Stimulated activated CD4-positive, alpha-beta T cell treated with anti-CD3 and anti-CD28 coated beads, TNF-alpha, amount 100 ng/mL, for 24 hours (primary cell): ENCODE measurements around the gene STK32C.

ENCODE experiments used
- DNase-seq, 3 experiments: peaks; one replicate each; pipeline ENCODE4 v3.0.0-alpha.2; 2020; ENCODE audit warnings: low read depth in 3 of 3

Gene STK32C

DNA sequence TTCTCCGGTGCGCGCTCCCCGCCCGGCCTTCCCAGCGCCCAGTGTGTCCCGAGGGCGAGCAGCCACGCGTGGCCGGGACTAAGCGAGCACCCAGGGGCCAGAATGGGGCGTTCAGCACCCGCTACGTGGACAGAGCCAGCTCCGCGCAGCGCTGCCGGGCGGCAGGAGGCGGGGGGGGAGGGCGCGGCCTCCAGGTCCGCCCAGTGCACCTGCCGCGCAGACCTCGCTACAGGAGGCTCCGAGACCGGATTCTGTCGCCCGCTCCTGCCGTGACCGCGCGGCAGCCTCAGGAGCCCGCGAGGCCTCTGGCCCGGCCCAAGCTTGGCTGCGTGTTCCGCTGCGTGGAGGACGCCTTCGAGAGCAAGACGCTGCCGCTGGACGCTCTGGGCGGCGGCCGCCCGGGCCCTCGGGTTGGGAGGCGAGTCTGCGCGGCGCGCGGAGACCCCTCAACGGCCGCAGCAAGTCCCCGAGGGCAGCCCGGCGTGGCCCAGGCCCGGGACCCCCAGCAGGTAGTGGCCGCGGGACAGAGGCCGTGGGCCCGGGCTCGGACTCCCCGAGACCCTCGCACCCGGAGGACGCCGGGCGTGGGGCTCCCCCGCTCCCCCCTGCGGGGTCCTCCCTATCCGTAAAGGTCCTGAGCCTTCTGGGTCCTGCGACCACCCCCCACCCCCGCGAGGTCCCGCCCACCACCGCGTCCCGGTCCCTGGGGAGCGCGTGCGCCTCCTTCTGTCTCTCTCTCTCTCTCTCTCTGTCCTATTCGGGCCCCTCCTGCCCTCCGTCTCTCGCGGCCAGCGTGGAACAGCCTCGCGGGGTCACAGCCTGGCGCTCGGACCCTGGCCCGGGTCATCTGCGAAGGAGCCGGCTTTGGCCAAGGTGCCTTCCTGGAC lies 121.9 kb downstream of the STK32C start:
- peak in 2 of 3 experiments; percentile 22 to 55 for DNase-seq

DNA sequence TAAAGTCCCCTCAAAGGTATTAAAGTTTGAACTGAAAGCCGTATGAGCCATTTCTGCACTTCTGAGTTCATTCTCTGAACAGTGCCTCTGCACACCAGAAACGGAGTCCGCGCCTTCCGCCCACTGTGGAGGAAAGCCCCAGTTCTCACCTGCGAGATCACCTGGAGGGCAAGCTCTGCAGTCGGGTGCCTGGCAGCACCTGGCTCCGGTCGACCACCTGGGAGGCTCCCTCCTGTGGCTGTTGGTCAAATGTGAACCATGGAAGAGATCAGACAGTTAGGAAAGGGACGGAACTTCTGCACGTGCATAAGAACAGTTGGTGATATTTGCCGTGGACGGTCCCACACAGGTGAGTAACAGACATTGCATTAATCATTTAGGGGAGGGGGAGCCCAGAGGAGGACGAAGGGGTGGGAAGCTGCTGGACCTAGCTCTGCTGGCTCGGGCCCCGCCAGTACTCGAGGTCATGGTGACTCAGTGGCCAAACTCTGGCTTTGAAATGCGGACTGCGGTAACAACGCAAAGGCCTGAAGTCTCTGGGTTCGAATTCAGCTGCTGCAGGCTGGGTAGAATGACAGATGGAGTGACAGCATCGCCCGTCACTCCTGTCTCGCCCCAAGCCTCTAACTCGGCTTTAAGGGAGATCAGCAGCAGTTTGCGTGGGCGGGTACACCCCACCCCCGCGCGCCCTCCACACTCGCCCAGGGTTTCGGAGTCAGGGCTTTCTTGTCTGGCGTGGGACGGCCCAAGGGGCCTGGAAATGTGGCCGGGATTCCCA lies 122.7 kb downstream of the STK32C start:
- no peak for DNase-seq

DNA sequence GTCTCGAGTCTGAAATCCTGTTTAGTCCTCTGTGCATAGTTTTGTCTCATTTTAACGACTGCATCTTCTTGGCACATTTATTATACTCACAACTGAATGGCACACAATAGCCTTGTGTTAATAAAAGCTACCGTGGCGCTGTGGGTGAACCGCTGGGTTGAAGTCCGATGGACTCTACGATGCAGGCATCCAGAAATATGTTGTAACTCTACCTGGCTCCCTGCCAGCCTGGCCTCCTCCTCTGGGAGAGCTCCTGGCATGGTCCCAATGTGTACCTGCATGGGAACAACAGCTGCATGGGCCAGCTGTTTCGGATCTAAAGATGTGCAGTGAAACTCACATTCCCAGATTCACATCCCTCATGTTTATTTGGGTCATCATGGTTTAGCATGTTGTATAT lies 124.7 kb downstream of the STK32C start:
- DNase-seq, result no peak

DNA sequence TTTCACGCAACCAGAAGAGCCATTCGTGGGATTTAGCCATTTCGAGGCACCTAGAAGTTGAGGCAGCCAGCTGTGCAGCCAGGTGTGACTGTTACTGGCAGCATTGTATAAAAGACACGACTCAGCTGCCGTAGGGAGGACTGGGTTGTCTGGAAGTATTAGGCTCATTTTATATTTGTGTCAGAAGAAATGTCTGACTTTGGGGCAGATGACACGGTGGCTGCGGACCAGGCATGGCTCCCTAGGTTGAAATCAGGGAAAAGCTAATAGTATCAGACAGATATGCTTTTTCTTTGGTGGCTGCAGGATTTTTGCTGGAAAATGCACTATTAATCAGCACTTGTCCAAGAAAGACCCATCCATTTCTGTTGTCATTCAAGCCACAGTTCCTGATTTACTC lies 125.2 kb downstream of the STK32C start:
- no peak for DNase-seq

DNA sequence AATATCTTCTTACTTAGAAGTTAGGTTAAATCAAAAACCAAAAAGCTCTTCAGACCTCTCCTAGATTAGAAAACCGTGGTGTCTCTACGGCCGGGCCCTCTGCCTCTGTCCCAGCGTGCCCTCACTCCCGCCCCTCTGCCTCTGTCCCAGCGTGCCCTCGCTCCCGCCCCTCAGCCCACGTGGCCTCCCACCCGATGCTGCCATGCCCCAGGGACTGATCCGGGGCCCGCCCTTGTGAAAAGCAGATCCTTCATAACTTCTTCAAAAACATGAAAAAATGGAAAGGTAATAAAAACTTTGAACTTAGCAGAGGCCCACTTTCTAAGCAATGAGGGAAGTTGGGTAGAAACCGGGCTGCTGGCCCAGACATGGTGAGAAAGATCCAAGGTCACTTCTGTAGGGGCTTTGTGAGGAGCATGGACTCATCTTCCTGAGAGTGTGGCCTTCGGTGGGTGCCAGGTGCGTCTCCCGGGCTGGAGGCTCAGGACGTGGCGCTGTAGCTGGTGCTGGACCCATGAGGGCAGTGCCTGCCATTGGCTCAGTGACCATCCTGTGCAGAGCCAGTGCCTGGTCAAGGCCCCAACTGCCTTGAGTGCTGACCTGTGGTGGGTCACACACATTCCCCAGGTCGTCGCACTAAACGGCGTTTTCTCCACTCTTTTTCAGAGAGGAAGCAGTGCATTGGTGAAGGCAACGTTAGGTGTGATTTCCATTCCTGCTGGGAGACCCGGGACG lies 125.9 kb downstream of the STK32C start:
- no peak for DNase-seq

DNA sequence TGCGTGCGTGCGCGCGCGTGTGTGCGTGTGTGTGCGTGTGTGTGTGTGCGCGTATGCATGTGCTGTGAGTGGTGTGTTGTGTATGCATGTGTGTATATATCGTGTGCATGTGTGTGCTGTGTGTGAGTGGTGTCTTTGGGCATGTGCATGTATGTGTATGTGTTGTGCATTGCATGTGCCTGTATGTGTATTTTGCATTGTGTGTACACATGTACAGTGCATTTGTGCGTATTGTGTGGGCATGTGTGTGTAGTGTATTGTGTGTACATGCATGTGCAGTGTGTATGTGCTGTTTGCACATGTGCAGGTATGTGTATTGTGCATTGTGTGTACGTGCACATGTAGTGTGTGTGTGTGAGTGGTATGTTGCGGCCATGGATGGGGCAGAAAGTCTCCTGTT lies 127.0 kb downstream of the STK32C start:
- DNase-seq, result no peak

DNA sequence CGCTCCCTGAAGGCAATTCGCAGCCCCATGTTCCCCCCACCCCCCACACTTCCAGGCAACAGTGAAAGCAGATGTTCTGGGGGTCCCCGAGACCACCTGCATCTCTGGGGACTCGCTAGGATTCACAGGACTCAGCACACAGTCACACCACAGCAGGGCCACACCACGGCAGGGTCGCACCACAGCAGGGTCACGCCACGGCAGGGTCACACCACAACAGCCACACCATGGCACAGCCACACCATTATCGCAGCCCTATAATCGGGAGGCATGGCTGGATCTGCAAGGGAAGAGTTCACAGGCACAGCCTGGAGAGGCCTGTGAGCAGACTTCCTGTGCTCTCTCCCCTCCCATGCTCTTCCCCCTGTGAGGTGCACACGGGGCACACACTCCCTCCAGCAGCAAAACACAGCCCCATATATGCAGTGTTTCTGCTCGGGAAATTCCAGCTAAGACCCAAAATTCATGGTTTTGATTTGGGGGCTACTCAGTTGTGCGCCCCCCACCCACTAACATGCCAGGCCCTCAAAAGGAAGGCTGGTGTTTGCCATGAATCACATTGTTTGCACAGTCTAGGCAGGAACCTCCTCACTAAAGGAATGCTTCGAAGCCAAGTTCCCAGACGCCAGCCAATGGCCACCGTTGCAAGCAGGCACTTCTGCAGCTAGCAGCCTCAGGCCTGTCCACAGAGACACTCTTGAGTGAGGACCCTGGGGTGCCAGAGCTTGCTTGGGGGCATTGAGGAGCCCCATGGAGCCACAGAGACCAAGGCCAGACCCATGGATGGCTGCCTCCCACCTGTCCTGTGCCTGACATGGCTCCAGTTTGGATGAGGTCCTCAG lies 128.0 kb downstream of the STK32C start:
- DNase-seq, result no peak

DNA sequence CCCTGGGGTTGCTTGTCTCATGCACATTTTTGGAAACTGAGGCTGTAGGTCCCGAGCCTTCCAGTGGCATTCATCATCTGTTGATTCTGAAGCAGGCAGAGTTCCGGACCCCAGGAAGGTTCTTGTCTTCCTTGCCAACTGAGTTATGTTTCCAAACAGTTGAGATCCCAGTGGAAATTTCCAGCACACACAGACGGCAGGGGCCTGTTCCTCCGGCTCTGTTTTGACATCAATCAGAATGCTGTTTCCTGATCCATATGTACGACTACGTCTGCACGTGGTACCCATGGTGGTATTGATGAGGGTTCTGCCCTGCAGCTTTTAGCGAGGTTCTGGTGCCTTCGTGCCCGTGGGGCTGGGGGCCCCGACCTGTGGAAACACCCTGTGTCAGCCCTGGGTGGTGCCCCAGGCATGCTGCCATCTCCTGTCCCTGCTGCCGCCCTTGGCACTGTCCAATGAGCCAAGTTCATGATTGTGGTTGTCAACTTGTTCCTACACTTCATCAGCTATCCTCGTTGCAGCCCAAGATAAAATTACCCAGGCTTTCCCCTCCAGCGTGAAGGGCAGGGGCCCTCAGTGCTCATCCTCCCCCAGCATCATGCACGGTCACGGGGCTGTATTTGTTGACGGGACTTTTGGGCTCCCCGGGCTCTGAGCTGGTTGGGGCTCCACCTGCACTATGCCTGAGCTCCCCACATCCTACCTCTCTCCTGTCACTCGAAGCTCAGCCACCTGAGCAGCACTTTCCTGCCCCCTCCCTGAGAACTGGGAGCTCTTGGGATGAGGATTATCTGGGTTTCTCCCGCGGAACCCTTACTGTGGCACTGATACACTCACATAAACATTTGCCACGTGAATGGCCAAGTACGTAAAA lies 128.8 kb downstream of the STK32C start:
- no peak for DNase-seq

DNA sequence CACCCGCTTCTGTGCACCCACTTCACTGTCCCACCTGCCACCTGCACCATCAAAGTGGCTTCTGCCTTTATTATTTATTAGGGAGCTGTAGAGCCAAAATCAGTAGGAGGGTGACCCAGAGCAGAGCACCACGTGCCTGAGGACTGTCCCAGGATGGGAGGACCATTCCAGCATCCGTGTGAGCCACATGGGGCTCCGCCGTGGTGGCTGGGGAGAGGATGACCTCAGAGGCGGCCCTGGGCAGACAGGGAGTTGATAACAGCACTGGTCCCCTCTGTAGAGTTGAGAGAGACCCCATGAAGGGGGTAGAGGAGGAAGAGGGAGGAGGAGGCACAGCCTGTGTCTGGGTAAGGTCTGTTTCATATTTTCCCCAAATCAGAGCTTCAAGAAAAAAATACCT lies 129.7 kb downstream of the STK32C start:
- DNase-seq, result no peak

DNA sequence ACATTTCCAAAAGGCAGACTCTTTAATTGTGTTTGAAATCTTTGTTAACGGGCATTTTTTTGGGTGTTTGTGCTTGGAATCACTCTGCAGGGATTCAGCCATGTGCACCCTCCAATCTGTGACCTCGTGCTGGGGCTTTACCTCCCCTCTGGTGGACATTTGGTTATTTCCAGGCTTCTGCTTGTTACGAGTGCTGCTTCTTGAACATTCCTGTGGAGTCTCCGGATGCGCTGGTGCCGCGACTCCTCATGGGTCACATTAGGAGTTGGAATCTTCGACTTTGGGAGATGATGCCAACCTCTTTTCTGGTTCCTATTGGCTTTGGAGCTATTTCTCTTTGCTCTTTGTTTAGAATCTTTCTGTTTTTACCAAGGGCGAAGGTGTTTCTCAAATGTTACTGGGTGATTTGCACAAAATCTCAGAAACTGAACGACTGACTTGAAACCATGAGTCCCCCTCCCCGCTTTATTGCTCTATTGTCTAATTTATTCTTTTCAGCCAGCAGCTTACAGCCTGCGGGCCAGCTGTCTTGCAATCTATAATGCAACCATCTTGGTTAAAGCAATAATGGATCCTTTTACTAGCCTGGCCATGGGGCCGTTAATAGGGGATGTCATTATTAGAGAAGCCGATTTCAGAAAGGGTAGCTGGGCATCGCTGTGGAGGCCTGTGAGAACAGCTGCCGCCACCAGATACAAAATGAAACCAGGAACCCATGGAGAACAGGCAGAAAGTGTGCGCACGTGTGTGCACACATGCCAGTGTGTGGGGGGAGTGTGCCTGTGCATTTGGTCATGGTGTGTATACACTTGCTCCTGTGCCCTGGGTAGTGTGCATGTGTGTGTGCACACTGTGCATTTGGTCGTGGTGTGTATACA lies 130.9 kb downstream of the STK32C start:
- no peak for DNase-seq

DNA sequence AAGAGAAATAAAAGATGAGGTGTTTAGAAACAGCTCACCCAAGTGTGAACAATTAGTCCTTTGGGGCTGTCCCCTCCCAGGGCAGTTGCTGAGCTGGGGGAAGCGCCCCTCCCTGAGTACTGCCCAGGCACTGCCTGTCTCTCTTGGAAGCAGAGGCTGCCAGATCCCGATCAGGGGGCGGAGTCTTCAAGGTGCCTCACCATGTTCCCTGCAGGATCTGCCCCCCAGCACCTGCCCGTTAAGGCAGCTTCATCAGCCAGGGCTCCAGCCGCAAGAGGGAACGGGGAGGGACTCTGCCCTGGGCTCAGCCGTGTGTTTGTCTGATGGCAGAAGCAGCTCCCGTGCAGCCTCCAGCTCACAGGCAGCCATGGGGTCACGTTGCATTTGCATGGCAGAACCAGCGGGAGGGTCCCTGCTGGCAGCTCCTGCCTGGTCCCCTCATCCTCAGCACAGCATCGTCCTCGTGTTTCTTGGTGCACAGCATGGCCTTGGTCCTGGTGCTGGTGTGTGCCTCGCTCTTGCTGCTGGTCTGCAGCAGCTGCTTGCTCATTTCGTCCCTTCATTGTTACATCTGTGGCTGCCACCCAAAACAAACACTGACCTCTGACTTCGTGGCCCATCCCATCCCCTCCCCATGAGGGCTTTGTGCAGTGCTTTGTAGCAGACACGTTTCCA lies 131.7 kb downstream of the STK32C start:
- DNase-seq, result no peak

DNA sequence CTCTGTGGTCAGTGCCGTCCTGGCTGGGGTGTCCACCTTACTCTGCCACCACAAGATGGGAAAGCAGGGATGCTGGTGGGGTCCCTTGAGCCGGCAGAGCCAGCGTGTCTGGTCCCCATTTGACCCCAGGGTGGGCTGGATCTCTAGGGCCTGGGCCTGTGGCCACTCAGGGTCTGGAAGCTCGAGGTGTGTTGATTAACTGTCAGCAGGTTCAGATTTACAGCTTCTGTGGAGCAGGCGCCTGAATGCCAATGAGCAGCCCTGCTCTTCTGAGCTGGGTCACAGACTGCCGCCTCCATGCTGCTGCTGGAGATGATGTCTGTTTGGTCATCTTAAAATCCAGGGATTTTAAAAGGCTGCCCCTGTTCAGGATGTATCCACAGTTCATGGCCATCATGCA lies 132.3 kb downstream of the STK32C start:
- DNase-seq, result no peak

DNA sequence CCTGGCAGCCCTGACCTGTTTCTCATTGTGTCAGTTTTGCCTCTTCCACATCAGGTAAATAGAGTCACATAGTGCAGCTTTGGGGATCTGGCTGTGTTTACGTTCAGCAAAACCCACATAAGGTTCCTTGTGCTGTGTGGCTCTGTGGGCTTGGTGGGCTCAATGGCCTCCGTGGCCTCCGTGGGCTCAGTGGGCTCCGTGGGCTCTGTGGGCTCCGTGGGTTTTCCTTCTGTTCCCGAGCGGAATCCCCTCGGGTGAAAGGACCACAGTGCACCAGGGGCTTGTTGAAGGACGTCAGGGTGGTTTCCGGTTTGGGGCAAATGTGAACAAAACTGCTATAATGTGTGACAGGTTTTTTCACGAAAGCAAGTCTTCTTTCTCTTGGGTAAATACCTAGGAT lies 133.5 kb downstream of the STK32C start:
- no peak for DNase-seq

DNA sequence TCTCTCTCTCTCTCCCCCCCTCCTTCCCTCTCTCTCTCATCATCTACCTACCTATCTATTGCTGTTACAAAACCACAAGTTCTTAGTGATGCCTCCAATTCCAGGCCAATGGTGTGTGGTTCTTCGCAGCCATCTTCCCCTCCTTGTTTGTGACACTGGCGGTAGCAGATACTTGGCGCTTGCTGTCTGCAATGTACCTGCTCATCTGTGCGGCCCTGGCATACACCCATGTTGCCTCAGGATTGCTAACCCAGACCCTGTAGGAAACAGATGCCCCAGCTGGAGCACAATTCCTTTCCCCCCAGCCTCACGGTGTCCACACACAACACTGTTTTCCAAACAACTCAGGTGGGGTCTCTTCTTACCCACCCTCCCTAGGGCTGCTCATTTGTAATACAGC lies 134.6 kb downstream of the STK32C start:
- no peak for DNase-seq

DNA sequence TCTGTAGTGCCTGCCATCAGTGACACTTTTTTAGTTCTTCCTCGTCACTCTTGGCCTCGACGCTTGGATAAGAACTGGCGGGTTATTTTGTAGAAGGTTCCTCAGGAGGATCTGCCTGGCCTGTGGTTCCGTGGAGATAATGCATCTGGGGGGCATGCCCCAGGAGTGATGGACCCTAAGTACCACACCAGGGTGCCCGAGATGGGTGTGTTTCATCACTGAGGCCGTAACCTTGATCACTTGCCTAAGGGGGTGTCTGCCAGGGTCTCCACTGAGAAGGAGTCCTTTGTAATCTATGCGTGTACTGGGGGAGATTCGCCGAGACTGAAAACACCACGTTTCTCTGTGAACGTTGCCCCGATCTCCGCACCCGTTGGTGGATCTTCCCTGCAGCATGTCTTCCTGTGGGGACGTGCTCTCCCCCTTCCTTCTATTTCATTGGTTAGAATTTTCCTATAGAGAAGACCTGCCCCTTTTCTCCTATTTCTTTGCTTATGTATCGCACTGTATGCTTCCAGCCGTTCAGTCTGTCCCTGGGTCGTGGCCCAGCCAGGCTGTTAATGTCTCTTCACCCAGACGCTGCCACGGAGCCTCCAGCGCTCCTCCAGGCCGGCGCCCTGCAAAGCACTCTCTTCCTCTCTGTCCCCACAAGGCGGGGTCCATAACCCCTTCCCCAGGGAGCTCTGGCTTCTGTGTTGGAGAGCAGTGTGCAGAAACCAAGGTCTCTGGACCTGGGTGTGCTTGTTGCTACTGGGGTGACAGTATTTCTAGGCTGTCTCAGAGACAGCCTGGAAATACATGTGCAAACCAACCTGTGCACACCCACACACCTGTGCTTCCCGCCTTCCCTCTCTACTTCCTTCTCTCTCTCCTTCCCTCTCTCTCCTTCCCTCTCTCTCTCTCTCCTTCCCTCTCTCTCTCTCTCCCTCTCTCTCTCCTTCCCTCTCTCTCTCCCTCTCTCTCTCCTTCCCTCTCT lies 135.4 kb downstream of the STK32C start:
- no peak for DNase-seq

DNA sequence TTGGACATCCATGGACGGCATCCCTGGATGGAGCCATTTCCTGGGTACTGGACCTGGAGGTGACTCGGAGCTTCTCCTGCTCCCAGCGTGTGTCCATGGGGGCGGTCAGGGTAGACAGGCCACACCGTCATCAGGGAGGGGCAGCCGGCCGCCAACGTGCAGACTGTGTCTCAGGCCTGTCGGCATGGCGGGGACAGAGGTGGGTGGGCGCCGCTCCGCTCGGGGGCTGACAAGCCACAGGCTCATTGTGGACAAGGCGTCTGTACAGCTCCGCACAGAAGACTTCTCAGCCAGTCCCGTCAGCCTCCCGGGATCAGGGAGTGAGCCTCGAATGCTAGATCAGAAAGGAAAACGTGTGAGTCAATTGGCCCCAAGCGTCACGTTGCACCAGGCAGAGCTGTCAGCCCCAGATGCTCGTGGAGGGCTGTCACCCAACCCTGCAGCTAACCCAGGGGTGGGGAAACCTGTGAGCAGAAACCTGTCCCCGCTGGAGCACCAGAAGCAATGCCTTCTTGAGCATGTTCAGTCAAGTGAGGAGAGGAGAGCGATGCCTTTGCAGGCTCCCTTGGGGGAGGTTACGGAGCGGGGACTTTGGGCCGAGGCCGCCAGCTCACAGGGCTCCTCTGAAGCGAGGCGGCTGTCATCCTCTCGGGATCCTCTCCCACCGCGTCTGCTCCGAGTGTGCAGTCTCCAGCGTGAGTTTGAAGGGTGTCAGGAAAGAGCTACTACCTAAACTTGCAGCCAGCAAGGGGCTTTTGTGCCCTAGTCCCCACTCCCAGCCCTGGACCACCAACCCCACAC lies 137.0 kb downstream of the STK32C start:
- DNase-seq, result no peak
